GM19035 (cell line): ENCODE results near the gene PCCA.

Experiments used
- ATAC-seq: cut with Tn5 transposase; IDR thresholded peaks from one replicate; pipeline ENCODE4 v1.9.1; 2021; ENCODE audit not compliant: unreplicated experiment

PCCA gene

GRCh38 chr13:100497389-100497788, 408.5 kb downstream of the PCCA start:
- ATAC-seq = no peak

- no peak for ATAC-seq
Measured at GRCh38 chr13:100502446-100502845, 413.6 kb downstream of the PCCA start.

DNA sequence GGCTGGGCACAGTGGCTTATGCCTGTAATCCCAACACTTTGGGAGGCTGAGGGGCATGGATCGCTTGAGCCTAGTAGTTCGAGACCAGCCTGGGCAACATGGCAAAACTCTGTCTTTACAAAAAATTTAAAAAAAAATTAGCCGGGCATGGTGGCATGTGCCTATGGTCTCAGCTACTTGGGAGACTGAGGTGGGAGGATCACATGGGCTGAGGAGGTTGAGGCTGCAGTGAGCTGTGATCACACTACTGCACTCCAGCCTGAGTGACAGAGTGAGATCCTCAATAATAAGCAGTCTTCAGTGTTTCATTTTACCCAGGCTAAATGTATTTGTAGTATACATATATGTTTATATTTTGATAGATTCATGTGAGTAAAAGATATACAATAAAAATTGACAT, 414.7 kb downstream of the PCCA start:
- ATAC-seq = no peak

- peak; percentile 78 for ATAC-seq
Measured at GRCh38 chr13:100506154-100506553, 417.3 kb downstream of the PCCA start.

DNA sequence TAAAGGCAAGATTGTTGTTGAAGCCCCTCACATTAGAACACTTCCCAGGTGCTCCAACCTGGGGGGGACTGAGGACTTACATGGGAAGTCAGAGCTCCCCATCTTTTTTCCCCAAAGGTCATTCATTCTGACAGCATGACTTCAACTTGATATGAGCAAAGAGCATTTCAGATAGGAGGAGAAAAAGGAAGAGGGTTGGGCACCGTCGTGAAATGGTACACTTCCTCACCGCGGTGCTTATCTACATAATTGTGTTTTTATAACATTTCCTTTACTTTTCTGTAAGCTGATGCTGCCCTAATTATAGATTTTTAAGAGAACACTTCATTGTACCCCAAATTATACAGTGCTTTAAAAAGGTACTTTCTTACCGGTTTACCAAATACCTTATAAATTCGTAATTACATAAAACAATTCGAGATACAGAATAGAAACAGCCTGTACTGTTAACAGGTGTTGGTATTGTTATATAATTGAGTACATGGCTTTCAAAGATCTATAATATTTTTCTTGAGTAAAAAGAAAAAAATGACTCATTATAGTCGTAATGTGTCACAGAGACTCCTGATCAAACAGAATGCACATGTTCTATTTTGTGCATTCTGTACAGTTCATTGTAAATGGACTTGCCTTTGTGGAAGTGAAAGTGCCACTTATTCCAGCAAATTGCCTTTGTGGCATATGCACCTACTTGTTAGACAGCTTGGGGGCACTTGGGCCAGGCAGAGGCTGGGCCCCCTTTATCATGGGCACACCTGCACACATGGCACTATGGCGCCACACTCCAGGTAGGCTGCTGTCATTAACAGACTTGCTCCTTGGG, 417.9 kb downstream of the PCCA start:
- peak; percentile 46 for ATAC-seq

- no peak for ATAC-seq
Measured at GRCh38 chr13:100508455-100508854, 419.6 kb downstream of the PCCA start.

DNA sequence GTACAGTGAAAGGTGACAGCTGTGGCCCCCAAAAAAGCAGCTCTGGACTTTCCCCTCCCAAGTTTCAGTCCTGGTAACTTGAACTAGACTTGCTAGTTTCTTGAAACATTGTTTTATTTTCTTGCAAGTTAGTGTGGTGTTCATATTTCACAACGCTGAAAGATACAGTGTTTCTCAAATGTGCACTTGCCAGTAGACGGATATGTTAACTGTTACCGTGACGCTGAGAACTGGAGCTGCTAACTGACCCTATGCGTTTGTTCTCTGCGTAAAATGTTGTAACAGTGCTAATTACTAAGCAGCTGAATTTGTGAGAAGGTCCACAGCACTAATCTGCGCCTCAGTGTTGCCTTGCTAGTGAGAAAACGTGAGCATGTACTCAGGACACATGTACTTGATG, 420.1 kb downstream of the PCCA start:
- no peak for ATAC-seq

GRCh38 chr13:100510208-100510957, 421.5 kb downstream of the PCCA start:
- no peak for ATAC-seq

GRCh38 chr13:100511466-100511865, 422.6 kb downstream of the PCCA start:
- no peak for ATAC-seq

DNA sequence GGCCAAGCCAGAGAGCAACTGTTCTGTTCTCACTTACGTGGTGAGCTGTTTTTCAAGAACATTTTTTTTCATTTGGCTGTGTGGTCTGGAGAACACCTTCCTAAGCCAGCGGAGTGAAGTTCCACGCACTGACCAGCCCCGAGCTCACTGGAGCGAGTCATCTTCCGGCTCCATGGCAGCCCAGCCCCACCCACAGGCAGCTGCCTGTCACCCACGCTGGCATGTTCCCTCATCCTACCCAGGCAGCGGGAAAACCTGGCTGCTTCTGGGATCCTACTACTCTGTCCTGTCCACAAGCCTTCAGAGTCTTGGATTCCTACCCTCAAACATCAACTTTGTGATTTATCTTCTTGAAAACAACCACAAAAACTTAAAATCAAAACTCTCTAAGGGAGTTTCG, 423.5 kb downstream of the PCCA start:
- ATAC-seq = no peak

DNA sequence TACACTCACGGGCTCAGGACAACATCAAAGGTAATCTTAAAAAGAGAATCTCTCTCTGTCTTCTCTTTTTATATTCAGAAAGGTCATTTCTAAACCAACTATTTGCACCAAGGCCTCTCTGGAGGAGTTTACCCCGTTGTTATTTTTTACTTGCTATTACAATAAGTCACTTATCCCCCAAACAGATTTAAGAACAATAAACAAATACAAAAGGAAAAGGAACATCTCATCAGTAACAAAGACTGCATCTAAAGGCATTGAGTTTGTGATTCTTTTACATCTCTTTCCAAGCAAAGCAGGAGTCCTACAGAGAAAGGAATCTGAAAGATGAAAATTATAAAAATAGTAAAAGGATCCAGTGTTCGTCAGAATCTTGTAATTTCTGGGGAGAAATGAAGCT, 424.3 kb downstream of the PCCA start:
- no peak for ATAC-seq

DNA sequence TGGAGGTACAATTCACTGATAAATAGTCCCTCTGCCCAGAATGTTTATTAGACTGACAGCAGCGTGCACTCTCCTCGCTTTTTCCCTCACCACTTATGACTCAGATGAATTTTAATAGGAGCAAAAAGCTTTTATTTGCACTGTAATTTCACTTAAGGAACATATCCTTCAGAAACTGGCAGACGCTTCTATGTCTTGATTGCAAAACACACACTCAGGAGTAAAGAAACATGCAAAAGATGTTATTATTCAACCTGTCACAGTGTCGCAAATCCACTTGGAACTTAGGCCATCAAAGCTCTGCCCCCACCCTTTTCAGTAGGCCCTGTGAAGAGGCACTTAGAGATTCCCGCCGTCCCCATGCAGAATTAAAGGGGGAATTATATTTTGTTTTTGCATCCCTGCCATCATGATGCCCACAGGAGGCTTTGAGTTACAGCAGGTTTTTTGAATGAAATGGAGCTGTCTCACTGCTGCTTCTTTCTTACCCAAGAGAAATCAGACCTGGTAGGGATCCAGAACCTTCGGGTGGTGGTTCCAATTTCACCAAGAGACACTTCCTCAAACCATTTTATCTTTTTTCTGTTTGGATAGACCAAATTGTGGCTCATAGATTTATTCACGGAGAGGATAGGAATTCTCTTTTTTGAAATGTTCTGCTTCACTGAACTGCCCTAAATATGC, 425.2 kb downstream of the PCCA start:
- ATAC-seq = no peak

- ATAC-seq = peak; percentile 91
Measured at GRCh38 chr13:100514788-100515409, 426.0 kb downstream of the PCCA start.

GRCh38 chr13:100515410-100515800, 426.5 kb downstream of the PCCA start:
- ATAC-seq = no peak

DNA sequence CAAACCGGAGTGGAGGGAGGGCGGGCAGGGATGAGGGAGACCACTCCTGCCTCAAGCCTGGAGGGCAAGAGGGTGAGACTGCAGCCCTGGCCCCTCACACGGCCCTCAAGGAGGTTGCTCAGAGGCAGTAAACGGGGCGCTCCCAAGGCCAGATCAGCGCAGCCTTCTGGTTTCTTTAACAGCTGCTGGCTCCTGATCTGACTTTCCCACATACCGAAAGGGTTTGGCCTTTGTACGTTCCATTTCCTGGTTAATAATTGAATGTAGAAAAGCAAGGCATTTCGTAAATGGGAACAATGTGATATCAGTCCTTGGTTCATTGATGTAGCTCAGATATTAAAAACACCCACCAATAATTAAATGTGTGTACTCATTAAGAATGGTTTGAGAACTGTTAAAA, 428.2 kb downstream of the PCCA start:
- ATAC-seq = no peak

DNA sequence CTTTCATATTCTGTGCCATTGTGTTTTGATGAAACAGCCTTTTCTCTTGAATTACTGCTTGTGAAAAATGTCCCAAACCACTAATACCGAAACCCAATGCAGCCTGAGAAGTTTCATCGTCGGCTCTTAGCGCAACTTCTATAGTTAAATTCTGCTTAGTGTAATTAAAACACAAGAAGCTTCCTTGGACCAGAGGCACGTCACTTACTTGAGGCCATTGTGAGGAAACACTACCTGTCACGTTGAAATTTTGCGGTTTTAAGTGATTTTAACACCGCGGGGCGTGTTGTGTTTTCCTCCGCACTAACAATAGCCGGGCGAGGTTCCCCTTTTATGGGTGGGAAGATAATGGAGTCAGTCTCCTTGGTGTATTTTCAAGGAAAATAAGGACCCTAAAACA, 428.8 kb downstream of the PCCA start:
- ATAC-seq = no peak

DNA sequence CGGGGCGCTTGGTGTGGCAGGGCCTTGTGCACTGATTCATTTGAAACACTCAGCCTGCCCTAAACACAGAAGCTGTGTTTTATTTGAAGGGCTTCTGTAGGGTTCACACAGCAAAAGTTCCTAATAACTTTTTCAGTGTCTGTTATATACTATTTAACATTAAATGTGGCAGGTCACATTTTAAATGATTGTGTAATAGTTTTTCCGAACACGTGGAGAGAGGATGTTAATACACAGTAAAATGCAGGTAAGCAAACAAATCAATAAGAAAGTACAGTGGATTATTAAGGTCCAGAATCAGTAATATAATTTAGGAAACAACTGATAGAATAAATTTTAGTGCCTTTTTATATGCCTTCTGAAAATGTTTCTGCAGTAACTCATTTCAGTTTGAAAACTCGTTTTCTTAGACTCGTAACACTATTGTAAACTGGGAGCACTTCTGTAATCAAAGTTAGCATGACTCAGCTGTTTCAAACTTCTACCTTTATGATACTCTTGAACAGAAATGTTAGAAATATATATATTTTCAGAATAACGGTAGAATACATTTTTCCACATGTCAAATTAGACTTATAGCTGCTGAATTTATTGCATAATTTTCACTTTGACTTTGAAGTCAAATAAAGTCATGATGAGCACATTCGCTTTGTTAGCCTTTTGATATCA, 429.6 kb downstream of the PCCA start:
- ATAC-seq = no peak

DNA sequence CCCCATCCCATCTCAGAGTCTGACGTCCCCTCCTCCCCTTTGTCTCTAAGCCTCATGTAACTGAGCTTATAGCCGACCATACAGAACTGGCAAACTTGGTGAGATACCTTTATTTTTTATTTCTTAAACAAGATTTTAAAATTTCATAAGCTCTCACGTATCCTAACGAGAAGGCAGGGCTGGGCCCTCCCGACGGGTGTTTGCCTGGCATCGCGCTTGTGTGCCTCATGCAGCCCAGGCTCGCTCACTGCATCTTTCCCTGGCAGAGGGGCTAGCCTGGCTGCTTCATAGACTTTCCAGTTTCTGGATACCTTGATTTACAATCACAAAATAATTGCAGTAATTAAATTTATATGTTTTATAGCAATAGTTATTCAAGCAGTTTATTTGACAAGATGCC, 430.7 kb downstream of the PCCA start:
- no peak for ATAC-seq

- ATAC-seq = no peak
Measured at GRCh38 chr13:100520936-100521850, 432.3 kb downstream of the PCCA start.
